Mucosa of descending colon (tissue), 3 donors: ENCODE results near the gene SCYGR8. TPM values are rescaled to one million over a fixed set of nuclear protein-coding genes. Genes with fewer than 3 reads are reported as not detected.

Experiments used
- ATAC-seq: fragments of 200-7000 bp; cut with Tn5 transposase; one replicate; pipeline ENCODE4 v1.9.1; 2020; ENCODE audit warnings: mild to moderate bottlenecking, moderate library complexity
- DNase-seq, 3 donors: peaks; one replicate each; pipeline ENCODE4 v3.0.0-alpha.2; 2020
- H3K36me3 ChIP-seq: fragments of 200-600 bp; one replicate; pipeline ENCODE4 v1.8.0; 2021; ENCODE audit warnings: low read depth, mild to moderate bottlenecking
- H3K4me1 ChIP-seq: fragments of 200-600 bp; one replicate; pipeline ENCODE4 v1.8.0; 2021; ENCODE audit warnings: low read depth, mild to moderate bottlenecking
- H3K4me3 ChIP-seq: fragments of 200-600 bp; one replicate; pipeline ENCODE4 v1.8.0; 2021; ENCODE audit warnings: mild to moderate bottlenecking
- H3K9me3 ChIP-seq: fragments of 200-600 bp; one replicate; pipeline ENCODE4 v1.8.0; 2021; ENCODE audit warnings: mild to moderate bottlenecking
- intact Hi-C, 2 donors: fragments of 100-400 bp; cut with DNase I in 1 of 2; cut with micrococcal nuclease in 1 of 2; formaldehyde crosslinking; loops; one replicate each; pipeline versions ENCODE4 v1.11.0 to v1.11.1; 2022; cut with DNase I, micrococcal nuclease
- total RNA-seq, 3 donors: library from RNA; stranded (reverse); fragmentation: NEBNext Ultra II Directional in 2 of 3; extraction: Animal tissue kit (Norgen Biotek cat#: 25700) in 2 of 3; gene quantifications; one replicate each; pipeline versions ENCODE4 v1.2.1 to v1.2.4, GENCODE V29; 2021 to 2023
- TF ChIP-seq, protein P1 (sequence below): fragments of 200-600 bp; IDR thresholded peaks from one replicate; pipeline ENCODE4 v1.8.0; 2022; ENCODE audit warnings: antibody characterized with exemption, mild to moderate bottlenecking
- donor health status: DM: no; HTN: no; CAD: no; lungs with moderate emphysema.
- donor health status: DM: no; HTN: no; CAD: no.
- donor health status: DM: no; HTN: yes; CAD: no.

SCYGR8 gene
- total RNA-seq, 3 donors from 2014 or later = not detected

- no peak for DNase-seq
- Histone ChIP-seq H3K9me3 (no peaks in the 10 kb centered on the region), H3K36me3 (no peaks in the 10 kb centered on the region), H3K4me1 (peaks cover 21% of the 10 kb centered on the region), H3K4me3 (no peak overlapping the region)
- intact Hi-C loops = loop anchor here (5.0 kb wide), 2 partner anchors 104 to 109 kb away; no protein-coding TSS in a partner anchor
- TF ChIP-seq, protein P1, sequence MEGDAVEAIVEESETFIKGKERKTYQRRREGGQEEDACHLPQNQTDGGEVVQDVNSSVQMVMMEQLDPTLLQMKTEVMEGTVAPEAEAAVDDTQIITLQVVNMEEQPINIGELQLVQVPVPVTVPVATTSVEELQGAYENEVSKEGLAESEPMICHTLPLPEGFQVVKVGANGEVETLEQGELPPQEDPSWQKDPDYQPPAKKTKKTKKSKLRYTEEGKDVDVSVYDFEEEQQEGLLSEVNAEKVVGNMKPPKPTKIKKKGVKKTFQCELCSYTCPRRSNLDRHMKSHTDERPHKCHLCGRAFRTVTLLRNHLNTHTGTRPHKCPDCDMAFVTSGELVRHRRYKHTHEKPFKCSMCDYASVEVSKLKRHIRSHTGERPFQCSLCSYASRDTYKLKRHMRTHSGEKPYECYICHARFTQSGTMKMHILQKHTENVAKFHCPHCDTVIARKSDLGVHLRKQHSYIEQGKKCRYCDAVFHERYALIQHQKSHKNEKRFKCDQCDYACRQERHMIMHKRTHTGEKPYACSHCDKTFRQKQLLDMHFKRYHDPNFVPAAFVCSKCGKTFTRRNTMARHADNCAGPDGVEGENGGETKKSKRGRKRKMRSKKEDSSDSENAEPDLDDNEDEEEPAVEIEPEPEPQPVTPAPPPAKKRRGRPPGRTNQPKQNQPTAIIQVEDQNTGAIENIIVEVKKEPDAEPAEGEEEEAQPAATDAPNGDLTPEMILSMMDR = no peak
- ATAC-seq = no peak
Measured at GRCh38 chr2:227765788-227766372, 20.2 kb downstream of the SCYGR8 start.

DNA sequence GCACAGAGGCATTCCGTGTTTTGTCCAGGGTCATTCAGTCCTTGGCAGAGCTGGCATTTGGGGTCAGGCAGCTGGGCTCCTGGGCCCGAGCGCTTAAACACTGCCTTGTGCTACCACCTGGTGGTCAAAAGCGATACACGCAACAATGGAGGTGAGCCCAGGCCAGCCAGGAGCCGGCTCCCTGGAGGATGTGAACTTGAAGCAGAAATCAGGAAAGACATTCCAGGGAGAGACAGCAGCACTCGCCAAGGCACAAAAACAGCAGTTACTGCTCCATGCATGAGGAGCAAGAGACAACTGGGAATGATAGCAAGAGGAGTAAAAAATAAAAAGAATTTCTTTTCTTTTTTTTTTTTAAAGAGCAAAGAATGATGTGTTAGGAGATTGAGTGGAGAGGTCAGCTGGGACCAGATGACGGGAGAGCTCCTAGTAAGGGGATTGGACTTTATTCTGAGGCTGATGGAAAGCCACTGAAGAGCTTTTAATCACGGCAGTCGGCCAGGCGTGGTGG, 20.7 kb downstream of the SCYGR8 start:
- H3K4me3 ChIP-seq = no peak overlapping the region
- no peaks in the 10 kb centered on the region for H3K36me3 ChIP-seq
- H3K9me3 ChIP-seq = no peaks in the 10 kb centered on the region
- intact Hi-C loops = loop anchor here (5.0 kb wide), 2 partner anchors 104 to 109 kb away; no protein-coding TSS in a partner anchor
- ATAC-seq = peak; percentile 80
- peaks cover 15% of the 10 kb centered on the region for H3K4me1 ChIP-seq
- DNase-seq = peak; percentile 74 to 90 (median 84)
- TF ChIP-seq, protein P1 = peak; percentile 63

DNA sequence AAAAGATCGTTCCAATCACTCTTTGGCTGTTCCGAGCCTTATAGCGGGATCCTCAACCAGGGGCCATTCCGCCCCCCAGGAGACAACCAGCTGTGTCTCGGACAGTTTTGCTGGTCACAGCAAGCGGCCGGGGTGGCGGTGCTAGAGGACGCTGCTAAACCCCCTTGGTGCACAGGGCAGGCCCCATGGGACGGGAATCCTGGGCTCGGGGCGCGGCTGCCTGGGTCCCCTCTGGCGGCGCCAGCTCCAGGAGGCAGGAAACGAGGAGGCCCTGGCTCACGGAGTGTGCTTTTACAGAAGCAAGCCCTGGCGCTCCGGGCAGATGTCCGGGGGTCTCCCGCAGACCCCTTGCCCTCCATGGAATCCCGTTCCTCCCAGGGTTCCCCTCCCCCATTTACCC, 22.1 kb downstream of the SCYGR8 start:
- TF ChIP-seq, protein P1 = no peak
- intact Hi-C loops = loop anchor here (5.0 kb wide), 2 partner anchors 106 to 111 kb away; no protein-coding TSS in a partner anchor
- ATAC-seq = no peak
- no peaks in the 10 kb centered on the region for H3K9me3 ChIP-seq
- peaks cover 8% of the 10 kb centered on the region for H3K4me1 ChIP-seq
- H3K4me3 ChIP-seq = no peak overlapping the region
- peak in 1 of 3 donors; percentile 54 for DNase-seq
- H3K36me3 ChIP-seq = no peaks in the 10 kb centered on the region

GRCh38 chr2:227772197-227772661, 26.5 kb downstream of the SCYGR8 start:
- DNase-seq = no peak
- Histone ChIP-seq H3K36me3 (no peaks in the 10 kb centered on the region), H3K4me1 (peaks cover 4% of the 10 kb centered on the region), H3K4me3 (no peak overlapping the region), H3K9me3 (no peaks in the 10 kb centered on the region)
- intact Hi-C loops = no loop called here
- TF ChIP-seq, protein P1 = no peak
- no peak for ATAC-seq

DNA sequence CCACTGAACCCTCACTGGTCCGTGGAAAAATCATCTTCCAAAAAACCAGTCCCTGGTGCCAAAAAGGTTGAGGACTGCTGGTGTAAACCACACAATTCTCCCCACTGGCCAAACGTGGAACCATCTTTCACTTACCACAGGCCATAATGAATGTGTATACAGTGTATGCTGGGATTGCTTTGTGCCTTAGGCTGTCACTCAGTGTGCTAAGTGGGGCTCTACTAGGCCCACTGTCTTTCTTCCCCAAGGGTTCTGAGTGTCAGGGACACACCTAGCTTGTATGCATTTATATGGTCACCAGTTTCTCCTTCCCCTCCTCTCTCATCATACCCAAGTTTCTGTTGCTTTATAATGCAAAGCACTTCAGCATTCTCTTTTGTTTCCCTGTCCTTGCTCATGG, 27.2 kb downstream of the SCYGR8 start:
- intact Hi-C loops = no loop called here

More for the DNA sequence above, 27.2 kb downstream of the SCYGR8 start:
- Histone ChIP-seq H3K4me1 (peaks cover 4% of the 10 kb centered on the region), H3K36me3 (no peaks in the 10 kb centered on the region), H3K9me3 (no peaks in the 10 kb centered on the region), H3K4me3 (no peak overlapping the region)
- DNase-seq = no peak
- ATAC-seq = no peak
- TF ChIP-seq, protein P1 = no peak
